Measurements from ENCODE around the gene GPC5. TPM values are rescaled to one million over a fixed set of nuclear protein-coding genes. Genes with fewer than 3 reads are reported as not detected.

The GPC5 gene
- total and polyA plus RNA-seq, 2 of the 8 experiments (the other 6 are each of a cell fraction or from before 2014, with no cell fraction given), result 0.20 to 0.39 TPM

GRCh38 chr13:91348906-91349435, 49.5 kb upstream of the GPC5 start (continued):
- no peak for TF ChIP-seq CHD7 (IDR thresholded peaks at IDR 0.05; ENCODE audit: insufficient replicate concordance, low read length)
- no peak for TF ChIP-seq RBBP5 (IDR thresholded peaks at IDR 0.05; ENCODE audit: borderline replicate concordance, low read depth, low read length)
- no peak for TF ChIP-seq CTBP2 (IDR thresholded peaks at IDR 0.05; ENCODE audit: borderline replicate concordance, insufficient read depth, insufficient read length, low read length)
- peak; percentile 94 for TF ChIP-seq TAF1 (IDR thresholded peaks at IDR 0.05; ENCODE audit: low read depth, low read length)
- no peak for TF ChIP-seq TCF12 (IDR thresholded peaks at IDR 0.05; ENCODE audit: low read depth, low read length)
- no peak for TF ChIP-seq FOSL1 (IDR thresholded peaks at IDR 0.05; ENCODE audit: insufficient read depth, low read depth, low read length)
- no peak; the same call in 1 of the 2 replicates for TF ChIP-seq SP4 (IDR thresholded peaks at IDR 0.05; ENCODE audit: low read length)
- no peak for TF ChIP-seq SUZ12 (IDR thresholded peaks at IDR 0.05; ENCODE audit: low read length)
- no peak for TF ChIP-seq HDAC2 (IDR thresholded peaks at IDR 0.05; ENCODE audit: borderline replicate concordance in 1 of 2, low read depth in 2 of 2, low read length in 2 of 2)
- TF ChIP-seq, protein P1, sequence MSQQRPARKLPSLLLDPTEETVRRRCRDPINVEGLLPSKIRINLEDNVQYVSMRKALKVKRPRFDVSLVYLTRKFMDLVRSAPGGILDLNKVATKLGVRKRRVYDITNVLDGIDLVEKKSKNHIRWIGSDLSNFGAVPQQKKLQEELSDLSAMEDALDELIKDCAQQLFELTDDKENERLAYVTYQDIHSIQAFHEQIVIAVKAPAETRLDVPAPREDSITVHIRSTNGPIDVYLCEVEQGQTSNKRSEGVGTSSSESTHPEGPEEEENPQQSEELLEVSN (IDR thresholded peaks at IDR 0.05), result peak; percentile 68; the same call in 1 of the 2 replicates

Measured in H1 (cell line).